IMR-90 (cell line): ENCODE measurements around the gene FEN1. TPM values are rescaled to one million over a fixed set of nuclear protein-coding genes. Genes with fewer than 3 reads are reported as not detected.

Experiments used
- ATAC-seq: fragments of 200-7000 bp; cut with Tn5 transposase; 2 replicates; pipeline ENCODE4 v1.9.1; 2020; ENCODE audit warnings: low read depth, mild to moderate bottlenecking, moderate library complexity
- BruUV-seq: library from RNA; stranded (reverse); fragments of 400-500 nt; replicated peaks from 2 replicates; lab custom pipeline; 2021; lab: Mats Ljungman, UMichigan
- CTCF ChIA-PET: fragments of 300-600 bp; formaldehyde crosslinking; extraction: SDS; loops from one replicate; lab custom pipeline; 2021; ENCODE audit warnings: antibody characterized with exemption; lab: Yijun Ruan, JAX
- POLR2A ChIA-PET: fragments of 300-600 bp; sonication (Branson Sonifier 250); formaldehyde crosslinking; loops from one replicate; lab custom pipeline; 2022; ENCODE audit warnings: antibody characterized with exemption; ENCODE audit not compliant: unreplicated experiment; lab: Charles Lee
- DNase-seq: peaks from one replicate; pipeline ENCODE4 v3.0.0; 2013
- H2AFZ ChIP-seq: replicated peaks from 2 replicates; pipeline ENCODE3; 2013; ENCODE audit warnings: low read length, mild to moderate bottlenecking; ENCODE audit not compliant: poor library complexity
- H2AK5ac ChIP-seq: 2 replicates; pipeline ENCODE4 v1.6.1; 2013; ENCODE audit warnings: low read depth, low read length, inconsistent platforms
- H2AK9ac ChIP-seq: replicated peaks from 2 replicates; pipeline ENCODE3; 2013; ENCODE audit warnings: mild to moderate bottlenecking, low read depth, low read length, moderate library complexity; ENCODE audit not compliant: poor library complexity
- H2BK120ac ChIP-seq: 2 replicates; pipeline ENCODE4 v1.6.1; 2013; ENCODE audit warnings: low read depth, low read length, inconsistent platforms
- H2BK15ac ChIP-seq: 3 replicates; pipeline ENCODE4 v1.6.1; 2013; ENCODE audit warnings: low read depth, low read length, inconsistent platforms
- H2BK20ac ChIP-seq: 2 replicates; pipeline ENCODE4 v1.6.1; 2013; ENCODE audit warnings: low read depth, mild to moderate bottlenecking, inconsistent platforms, low read length, moderate library complexity
- H2BK5ac ChIP-seq: 2 replicates; pipeline ENCODE4 v1.6.1; 2013; ENCODE audit warnings: mild to moderate bottlenecking, low read depth, low read length, inconsistent platforms; ENCODE audit not compliant: poor library complexity, severe bottlenecking
- H3K14ac ChIP-seq: replicated peaks from 2 replicates; pipeline ENCODE4 v1.6.1; 2013; ENCODE audit warnings: low read depth, low read length, inconsistent platforms
- H3K18ac ChIP-seq: 2 replicates; pipeline ENCODE4 v1.6.1; 2013; ENCODE audit warnings: low read depth, low read length, control low read depth
- H3K23ac ChIP-seq: 2 replicates; pipeline ENCODE4 v1.6.1; 2013; ENCODE audit warnings: low read depth, low read length, inconsistent platforms
- H3K27ac ChIP-seq: 2 replicates; pipeline ENCODE4 v1.5.1; 2013; ENCODE audit warnings: mild to moderate bottlenecking, control low read depth, low read length; ENCODE audit not compliant: insufficient read depth
- H3K27me3 ChIP-seq: 2 replicates; pipeline ENCODE4 v1.6.1; 2013; ENCODE audit warnings: low read length; ENCODE audit not compliant: control insufficient read depth, insufficient read depth
- H3K36me3 ChIP-seq: 2 replicates; pipeline ENCODE4 v1.6.1; 2013; ENCODE audit warnings: low read length, mixed read lengths; ENCODE audit not compliant: control insufficient read depth, insufficient read depth
- H3K4ac ChIP-seq: 2 replicates; pipeline ENCODE4 v1.6.1; 2013; ENCODE audit warnings: low read depth, low read length, inconsistent platforms
- H3K4me1 ChIP-seq: 2 replicates; pipeline ENCODE4 v1.6.1; 2013; ENCODE audit warnings: low read length, mixed read lengths; ENCODE audit not compliant: control insufficient read depth, insufficient read depth
- H3K4me2 ChIP-seq: 2 replicates; pipeline ENCODE4 v1.6.1; 2013; ENCODE audit warnings: low read depth, mild to moderate bottlenecking, control low read depth, low read length, moderate library complexity
- H3K4me3 ChIP-seq: 2 replicates; pipeline ENCODE4 v1.5.1; 2013; ENCODE audit warnings: low read depth, mild to moderate bottlenecking, control low read depth, low read length, moderate library complexity; ENCODE audit not compliant: insufficient read depth
- H3K56ac ChIP-seq: 2 replicates; pipeline ENCODE4 v1.6.1; 2013; ENCODE audit warnings: low read length, inconsistent platforms; ENCODE audit not compliant: insufficient read depth; ENCODE audit errors: extremely low read depth
- H3K79me1 ChIP-seq, 2 experiments: 2 replicates each; pipeline ENCODE4 v1.6.1; 2013; ENCODE audit warnings: low read length in 2 of 2, inconsistent platforms in 1 of 2, low read depth in 1 of 2
- H3K9ac ChIP-seq: 2 replicates; pipeline ENCODE4 v1.6.1; 2013; ENCODE audit warnings: low read depth, low read length, control low read depth
- H3K9me1 ChIP-seq: 2 replicates; pipeline ENCODE4 v1.6.1; 2013; ENCODE audit warnings: low read length, inconsistent platforms; ENCODE audit not compliant: insufficient read depth
- H3K9me3 ChIP-seq: 2 replicates; pipeline ENCODE4 v1.6.1; 2013; ENCODE audit warnings: low read length; ENCODE audit not compliant: control insufficient read depth, insufficient read depth
- H4K20me1 ChIP-seq: 2 replicates; pipeline ENCODE4 v1.6.1; 2013; ENCODE audit warnings: low read length, inconsistent platforms; ENCODE audit not compliant: insufficient read depth
- H4K5ac ChIP-seq: 2 replicates; pipeline ENCODE4 v1.6.1; 2013; ENCODE audit warnings: mild to moderate bottlenecking, low read depth, low read length, control low read depth
- H4K8ac ChIP-seq, 2 experiments: 2 replicates each; pipeline ENCODE4 v1.6.1; 2013; ENCODE audit warnings: low read depth in 2 of 2, low read length in 2 of 2, control low read depth in 1 of 2, inconsistent platforms in 1 of 2
- H4K91ac ChIP-seq: 2 replicates; pipeline ENCODE4 v1.6.1; 2013; ENCODE audit warnings: low read depth, low read length, inconsistent platforms; ENCODE audit not compliant: insufficient read depth
- BHLHE40 ChIP-seq: fragments of 150-350 bp; IDR thresholded peaks from 2 replicates; pipeline ENCODE4 v1.6.1; 2016; ENCODE audit warnings: mild to moderate bottlenecking, low read depth, low read length
- CTCF ChIP-seq: conservative IDR thresholded peaks from 2 replicates; pipeline ENCODE4 v1.5.1; 2012; ENCODE audit warnings: mild to moderate bottlenecking, low read depth, low read length, improper control_type of control experiment
- ELK1 ChIP-seq: fragments of 150-350 bp; IDR thresholded peaks from 2 replicates; pipeline ENCODE4 v1.6.1; 2016; ENCODE audit warnings: low read depth, mild to moderate bottlenecking, low read length, moderate library complexity, borderline replicate concordance
- WGBS, 2 experiments: methylation state at CpG; one replicate each; pipeline versions ENCODE4 v1.1.5 to v1.1.7; 2013; ENCODE audit warnings: missing lambda C conversion rate in 2 of 2; ENCODE audit not compliant: insufficient read length in 1 of 2; ENCODE audit errors: extremely low coverage in 2 of 2; 5-methylcytosine and 5-hydroxymethylcytosine counted together
- dilution Hi-C: fragments of 300-500 bp; cut with HindIII; formaldehyde crosslinking; loops from one replicate; pipeline ENCODE4 v1.14.3; 2018; ENCODE audit warnings: low sequenced_read_pairs; ENCODE audit not compliant: unreplicated experiment
- in situ Hi-C: fragments of 300-500 bp; cut with MboI; formaldehyde crosslinking; loops from 3 replicates; pipeline ENCODE4 v1.14.3; 2019; ENCODE audit warnings: low sequenced_read_pairs, inconsistent platforms, mixed read lengths
- intact Hi-C: fragments of 100-400 bp; cut with micrococcal nuclease; formaldehyde crosslinking; loops from 2 replicates; pipeline ENCODE4 v1.10.0; 2022
- polyA plus RNA-seq, 3 experiments: library from polyadenylated mRNA; depleted of rRNA; stranded (reverse); fragments of >200 nt; gene quantifications; 2 replicates each; pipeline ENCODE4 v1.2.3, GENCODE V29; 2012; ENCODE audit warnings: low replicate concordance in 1 of 3
- total RNA-seq: library from RNA; depleted of rRNA; stranded (reverse); fragments of >200 nt; gene quantifications from 2 replicates; pipeline ENCODE4 v1.2.3, GENCODE V29; 2012

Gene FEN1
- total and polyA plus RNA-seq, 2 of the 4 experiments (the other 2 are of a cell fraction), result 23.0 to 41.9 TPM

- no peak overlapping the region for H3K18ac ChIP-seq
- ChIA-PET POLR2A (no interaction called here), CTCF (no interaction called here)
- intact Hi-C loops (no loop called here), in situ Hi-C loops (no loop called here), dilution Hi-C loops (no loop called here)
- no peak overlapping the region for H2AK5ac ChIP-seq
- peaks cover 10% of the 10 kb centered on the region for H3K4me1 ChIP-seq
- H3K56ac ChIP-seq, result no peak overlapping the region
- ATAC-seq, result no peak
- H3K9me3 ChIP-seq, result no peaks in the 10 kb centered on the region
- H4K5ac ChIP-seq, result no peak overlapping the region
- H4K20me1 ChIP-seq, result no peaks in the 10 kb centered on the region
- TF ChIP-seq ELK1 (no peak), BHLHE40 (no peak), CTCF (no peak)
- no peak overlapping the region for H2AFZ ChIP-seq
- no peak overlapping the region for H2AK9ac ChIP-seq
- no peaks in the 10 kb centered on the region for H3K36me3 ChIP-seq
- DNase-seq, result no peak
- no peak overlapping the region for H4K91ac ChIP-seq
- no TSS peak for BruUV-seq
- H3K27me3 ChIP-seq, result no peaks in the 10 kb centered on the region
- H3K9ac ChIP-seq, result no peak overlapping the region
- H3K23ac ChIP-seq, result no peak overlapping the region
- no peak overlapping the region for H3K4ac ChIP-seq
- H2BK15ac ChIP-seq, result no peak overlapping the region
- H2BK20ac ChIP-seq, result no peak overlapping the region
- no peak overlapping the region for H3K27ac ChIP-seq
- WGBS, 2 experiments, result no CpG with 5 or more reads among the region's 10 CpGs
- no peak overlapping the region for H3K14ac ChIP-seq
- no peak overlapping the region for H2BK5ac ChIP-seq
- no peaks in the 10 kb centered on the region; a peak in 1 of 4 replicates for H3K79me1 ChIP-seq
- no peaks in the 10 kb centered on the region for H3K9me1 ChIP-seq
- no peak overlapping the region for H3K4me2 ChIP-seq
- H3K4me3 ChIP-seq, result no peak overlapping the region
- no peak overlapping the region for H4K8ac ChIP-seq
- H2BK120ac ChIP-seq, result no peak overlapping the region
Observed at GRCh38 chr11:61773356-61773755, 19.4 kb upstream of the FEN1 start.
